GM18517 (cell line): ENCODE results near the gene ZNF487.
"Not testable (repeated sequence)": the region's sequence is repeated elsewhere in the genome, so short reads cannot be mapped to it uniquely, and the experiment has no call there.

Experiments used
- ATAC-seq: cut with Tn5 transposase; IDR thresholded peaks from one replicate; pipeline ENCODE4 v1.9.1; 2021; ENCODE audit warnings: mild to moderate bottlenecking, moderate library complexity; ENCODE audit not compliant: unreplicated experiment

ZNF487 gene

DNA sequence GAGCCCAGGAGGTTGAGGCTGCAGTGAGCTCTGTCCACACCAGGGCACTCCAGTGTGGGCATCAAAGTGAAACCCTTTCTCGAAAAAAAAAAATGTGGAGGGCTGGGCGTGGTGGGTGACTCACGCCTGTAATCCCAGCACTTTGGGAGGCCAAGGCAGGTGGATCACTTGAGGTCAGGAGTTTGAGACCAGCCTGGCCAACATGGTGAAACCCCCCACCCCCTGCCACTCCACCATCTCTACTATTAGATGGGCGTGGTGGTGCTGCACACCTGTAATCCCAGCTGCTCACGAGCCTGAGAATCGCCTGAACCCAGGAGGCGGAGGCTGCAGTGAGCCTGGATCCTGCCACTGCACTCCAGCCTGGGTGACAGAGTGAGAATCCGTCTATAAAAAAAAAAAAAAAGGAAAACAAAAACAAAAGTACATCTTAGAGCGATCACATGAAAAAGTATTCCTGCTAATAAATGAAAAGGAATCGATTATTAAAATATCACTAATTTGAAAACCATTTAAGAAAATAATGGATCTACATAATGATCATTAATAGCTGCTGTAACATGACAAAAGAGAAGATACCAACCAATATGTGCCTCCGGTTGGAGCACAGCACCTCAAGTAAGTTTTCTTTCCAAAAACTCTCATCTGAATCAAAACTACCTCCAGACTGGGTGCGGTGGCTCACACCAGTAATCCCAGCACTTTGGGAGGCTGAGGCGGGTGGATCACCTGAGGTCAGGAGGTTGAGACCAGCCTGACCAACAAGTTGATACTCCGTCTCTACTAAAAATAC is 32.8 kb upstream of the ZNF487 start:
- ATAC-seq = no peak

DNA sequence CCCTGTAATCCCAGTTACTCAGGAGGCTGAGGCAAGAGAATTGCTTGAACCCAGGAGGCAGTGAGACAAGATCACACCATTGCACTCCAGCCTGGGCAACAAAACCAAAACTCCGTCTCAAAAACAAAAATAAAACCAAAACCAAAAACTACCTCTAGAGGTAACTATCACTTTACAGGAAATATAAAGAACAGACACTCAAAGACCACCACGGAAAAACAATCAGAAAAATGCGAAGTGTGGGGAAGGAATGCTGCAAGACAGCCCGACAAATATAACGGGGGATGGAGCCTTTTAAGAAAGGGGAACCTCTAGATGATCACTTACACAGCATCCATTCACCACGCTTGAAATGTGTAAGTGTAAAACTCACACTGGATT is 32.2 kb upstream of the ZNF487 start:
- ATAC-seq = peak; percentile 15

DNA sequence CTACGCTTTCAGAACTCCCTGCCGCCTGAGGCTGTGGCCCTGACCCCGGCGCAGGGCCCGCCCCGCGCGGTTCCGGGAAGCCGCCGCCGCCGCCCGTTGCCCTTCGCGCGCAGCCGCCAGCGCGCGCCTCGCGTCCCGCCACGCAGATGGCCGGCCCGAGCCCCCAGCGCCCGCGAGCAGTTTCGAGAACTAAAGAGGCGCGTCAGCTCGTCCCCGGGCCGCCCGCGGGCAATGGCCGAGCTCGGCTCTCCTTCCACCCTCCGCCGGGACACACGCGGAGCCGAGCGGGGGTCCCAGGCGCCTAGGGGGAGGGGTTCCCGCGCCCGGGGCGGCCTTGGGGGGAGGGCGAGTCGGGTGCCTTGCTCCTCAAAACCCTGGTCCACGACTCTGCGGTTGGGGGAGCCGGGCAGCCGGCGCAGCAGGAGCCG is 29.7 kb upstream of the ZNF487 start:
- peak; percentile 17 for ATAC-seq

DNA sequence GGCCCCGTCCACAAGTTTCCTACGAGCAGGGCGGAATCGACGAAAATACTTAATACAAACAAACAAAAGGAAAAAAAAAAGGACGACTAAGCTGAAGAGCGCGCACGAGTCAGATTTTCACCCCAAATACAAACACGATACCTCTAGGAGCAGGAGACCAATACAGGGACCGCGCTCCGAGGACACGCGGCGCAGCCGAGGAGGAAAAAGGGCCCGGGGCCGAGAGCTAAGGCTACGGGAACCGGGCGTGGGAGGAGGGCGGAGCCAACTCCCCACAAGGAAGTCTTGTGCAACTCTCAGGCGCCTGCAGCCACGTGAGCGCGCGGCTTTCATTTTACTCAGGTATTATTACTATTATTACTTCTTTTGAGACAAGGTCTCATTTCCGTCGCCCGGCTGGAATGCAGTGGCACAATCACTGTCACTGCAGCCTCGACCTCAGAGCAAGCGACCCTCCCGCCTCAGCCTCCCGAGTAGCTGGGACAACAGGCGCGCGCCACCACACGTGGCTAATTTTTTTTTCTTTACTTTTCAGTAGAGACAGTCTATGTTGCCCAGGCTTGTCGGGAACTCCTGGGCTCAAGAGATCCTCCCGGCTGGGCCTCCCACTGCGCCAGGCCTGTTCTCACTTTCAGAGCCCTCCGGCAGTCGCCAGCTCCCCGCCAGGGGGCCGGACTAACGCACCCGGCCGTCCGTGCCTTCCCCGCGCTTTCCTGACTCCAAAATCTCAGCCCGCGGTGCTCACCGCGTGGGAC is 29.2 kb upstream of the ZNF487 start:
- peak; percentile 57 for ATAC-seq

DNA sequence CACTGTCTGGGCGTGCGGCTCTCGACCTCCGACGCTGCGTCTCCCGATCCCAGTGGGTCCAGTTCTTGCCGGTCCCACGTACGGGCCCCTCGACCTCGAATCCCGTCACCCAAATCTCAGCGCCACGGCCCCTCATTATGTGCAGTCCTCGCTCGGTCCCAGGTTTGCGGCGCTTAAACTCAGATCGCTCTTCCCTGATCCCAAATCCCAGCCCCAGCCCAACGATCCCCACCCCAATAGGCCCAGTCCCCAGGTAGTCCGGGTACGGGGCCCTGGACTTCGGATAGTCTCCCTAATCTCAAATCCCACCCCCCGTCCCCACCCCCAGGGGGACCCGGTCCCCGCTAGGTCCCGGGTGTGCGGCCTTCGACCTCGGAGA is 28.6 kb upstream of the ZNF487 start:
- ATAC-seq = no peak

DNA sequence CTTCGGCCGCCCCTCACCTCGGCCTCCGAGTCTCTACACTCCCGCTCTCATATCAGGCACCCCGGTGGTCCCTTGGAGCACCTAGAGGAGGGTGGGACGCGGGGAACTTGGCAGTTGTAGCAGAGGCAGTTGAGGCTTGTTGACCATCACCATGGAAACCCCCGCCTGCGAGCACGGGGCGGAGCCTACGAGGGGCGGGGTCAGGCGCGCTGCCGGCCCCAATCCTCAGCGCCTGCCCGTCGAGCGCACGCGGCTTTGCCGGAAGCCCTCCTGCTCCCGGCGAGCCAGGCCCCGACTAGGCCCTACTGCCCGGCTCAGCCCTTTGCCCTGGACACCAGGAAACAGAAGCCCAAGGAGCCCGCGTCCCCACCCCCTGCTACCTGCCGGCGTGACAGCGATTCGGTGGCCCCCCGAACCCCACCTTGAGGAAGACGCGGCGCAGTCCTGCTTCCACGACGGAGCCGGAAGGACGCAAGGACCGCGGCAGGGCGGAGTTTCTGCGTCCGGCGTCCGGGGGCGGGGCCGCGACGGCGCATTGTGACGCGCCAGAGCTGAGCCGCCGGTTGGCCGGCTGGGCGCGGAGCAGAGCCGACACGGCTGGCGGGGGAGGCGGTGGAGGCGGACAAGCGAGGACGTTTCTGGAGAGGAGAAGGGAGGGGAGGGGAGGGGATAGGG is 28.1 kb upstream of the ZNF487 start, which contains the start of gene HNRNPF:
Gene HNRNPF, minus strand, starts transcription at position 477 of the 675 bp plus-strand sequence. CDS start 21,302 bp downstream, outside the sequence.
- ATAC-seq = peak; percentile 51

DNA sequence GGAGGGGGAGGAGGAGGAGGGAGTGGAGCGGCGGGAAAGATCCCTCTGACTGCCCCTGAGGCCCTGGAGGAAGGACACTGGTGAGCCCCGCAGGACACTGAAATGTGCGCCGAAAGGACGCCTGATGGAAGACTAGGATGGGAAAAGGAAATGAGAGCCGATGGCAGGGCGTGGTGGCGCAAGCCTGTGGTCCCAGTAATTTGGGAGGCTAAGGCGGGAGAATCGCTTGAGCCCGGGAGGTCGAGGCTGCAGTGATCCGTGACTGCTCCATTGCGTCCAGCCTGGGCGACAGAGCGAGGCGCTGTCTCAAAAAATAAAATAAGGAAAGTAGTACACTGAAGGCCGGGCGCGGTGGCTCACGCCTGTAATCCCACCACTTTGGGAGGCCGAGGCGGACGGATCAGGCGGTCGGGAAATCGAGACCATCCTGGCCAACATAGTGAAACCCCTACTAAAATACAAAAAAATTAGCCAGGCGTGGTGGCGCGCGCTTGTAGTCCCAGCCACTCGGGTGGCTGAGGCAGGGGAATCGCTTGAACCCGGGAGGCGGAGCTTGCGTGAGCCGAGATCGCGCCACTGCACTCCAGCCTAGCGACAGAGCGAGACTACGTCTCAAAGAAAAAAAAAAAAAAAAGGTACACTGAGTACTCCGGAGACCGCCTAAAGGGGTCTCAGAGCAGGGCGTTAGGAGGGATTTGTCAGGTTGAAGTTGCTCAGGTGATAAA is 27.4 kb upstream of the ZNF487 start:
- no peak for ATAC-seq

DNA sequence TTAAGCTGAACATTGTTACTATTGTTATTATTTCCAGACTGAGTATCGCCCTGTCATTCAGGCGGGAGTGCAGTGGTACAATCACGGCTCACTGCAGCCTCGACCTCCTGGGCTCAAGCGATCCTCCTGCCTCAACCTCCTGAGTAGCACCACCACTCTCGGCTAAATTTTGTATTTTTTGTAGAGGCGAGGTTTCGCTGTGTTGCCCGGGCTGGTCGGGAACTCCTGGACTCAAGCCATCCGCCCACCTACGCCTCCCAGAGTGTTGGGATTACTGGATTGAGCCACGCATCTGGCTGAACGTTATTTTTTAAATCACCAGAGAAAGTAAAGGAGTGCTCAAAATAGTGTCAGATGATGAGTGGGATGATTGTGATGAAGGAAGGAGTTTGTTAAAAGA is 26.6 kb upstream of the ZNF487 start:
- ATAC-seq = no peak

DNA sequence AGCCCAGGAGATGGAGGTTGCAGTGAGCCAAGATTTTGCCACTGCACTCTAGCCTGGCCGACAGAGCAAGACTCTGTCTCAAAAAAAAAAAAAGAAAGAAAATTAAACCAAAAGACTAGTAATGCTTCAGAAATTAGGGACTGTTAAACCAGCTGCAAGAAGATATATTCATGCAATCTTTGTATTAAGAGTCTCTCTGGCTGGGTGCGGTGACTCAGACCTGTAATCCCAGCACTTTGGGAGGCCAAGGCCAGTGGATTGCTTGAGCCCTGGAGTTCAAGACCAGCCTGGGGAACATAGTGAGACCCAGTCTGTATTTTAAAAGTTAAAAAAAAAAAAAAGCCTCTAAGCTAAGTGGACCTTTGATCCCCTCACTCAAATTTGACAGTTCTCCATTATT is 25.4 kb upstream of the ZNF487 start:
- no peak for ATAC-seq

DNA sequence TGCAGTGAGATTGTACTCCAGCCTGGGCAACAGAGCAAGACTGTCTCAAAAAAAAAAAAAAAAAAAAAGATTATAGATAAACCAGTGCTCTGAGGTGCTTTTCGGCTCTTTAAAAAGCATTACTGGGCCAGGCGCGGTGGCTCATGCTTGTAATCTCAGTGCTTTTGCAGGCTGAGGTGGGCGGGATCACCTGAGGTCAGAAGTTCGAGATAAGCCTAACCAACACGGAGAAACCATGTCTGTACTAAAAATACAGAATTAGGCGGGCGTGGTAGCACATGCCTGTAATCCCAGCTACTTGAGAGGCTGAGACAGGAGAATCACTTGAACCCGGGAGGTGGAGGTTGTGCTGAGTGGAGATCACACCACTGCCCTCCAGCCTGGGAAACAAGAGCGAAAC is 21.4 kb upstream of the ZNF487 start:
- no peak for ATAC-seq

DNA sequence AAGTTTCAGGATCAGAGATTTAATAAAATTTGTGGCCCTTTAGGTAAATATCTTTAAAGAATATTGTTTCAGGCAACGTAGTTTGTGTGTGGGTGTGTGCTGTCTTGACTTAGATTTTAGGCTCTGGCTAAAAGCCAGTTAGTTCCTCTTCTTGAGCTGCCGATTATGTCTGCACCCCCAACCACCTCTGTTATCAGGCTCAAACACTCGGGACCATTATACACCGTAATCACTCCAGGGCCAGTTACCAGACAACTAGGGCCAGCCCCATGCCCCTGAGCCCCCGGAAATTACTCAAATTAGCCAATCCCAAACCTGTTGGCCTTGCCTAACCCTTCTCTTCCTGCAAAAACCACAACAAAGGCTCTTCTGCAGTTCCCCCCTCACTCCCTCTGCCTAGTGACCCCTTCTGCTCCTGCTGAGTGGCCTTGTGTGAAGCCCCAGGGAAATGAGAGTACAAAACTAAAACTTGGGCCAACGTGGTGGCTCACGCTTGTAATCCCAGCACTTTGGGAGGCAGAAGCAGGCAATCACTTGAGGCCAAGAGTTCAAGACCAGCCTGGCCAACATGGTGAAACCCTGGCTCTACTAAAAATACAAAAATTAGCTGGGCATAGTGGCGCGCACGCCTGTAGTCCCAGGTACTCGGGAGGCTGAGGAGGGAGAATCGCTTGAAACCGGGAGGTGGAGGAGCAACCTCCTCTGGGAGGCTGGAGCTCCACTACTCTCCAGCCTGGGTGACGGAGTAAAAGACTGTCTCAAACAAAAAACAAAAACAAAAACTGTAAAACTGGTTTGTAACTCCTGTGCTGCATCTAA is 18.8 kb upstream of the ZNF487 start:
- ATAC-seq = no peak

DNA sequence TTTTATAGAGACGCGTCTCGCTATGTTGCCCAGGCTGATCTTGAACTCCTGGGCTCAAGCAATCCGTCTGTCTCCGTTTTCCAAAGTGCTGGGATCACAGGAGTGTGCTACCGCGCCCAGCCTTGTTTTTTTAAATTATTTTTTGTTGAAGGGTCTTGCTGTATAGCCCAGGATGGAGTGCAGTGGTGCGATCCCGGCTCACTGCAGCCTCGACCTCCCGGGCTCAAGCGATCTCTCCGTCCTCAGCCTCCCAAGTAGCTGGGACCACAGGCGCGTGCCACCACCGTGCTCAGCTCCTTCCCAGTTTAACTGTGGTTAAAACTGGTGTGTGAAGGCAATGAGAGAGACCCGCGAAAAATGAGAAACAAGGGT is 16.9 kb upstream of the ZNF487 start:
- ATAC-seq = no peak

DNA sequence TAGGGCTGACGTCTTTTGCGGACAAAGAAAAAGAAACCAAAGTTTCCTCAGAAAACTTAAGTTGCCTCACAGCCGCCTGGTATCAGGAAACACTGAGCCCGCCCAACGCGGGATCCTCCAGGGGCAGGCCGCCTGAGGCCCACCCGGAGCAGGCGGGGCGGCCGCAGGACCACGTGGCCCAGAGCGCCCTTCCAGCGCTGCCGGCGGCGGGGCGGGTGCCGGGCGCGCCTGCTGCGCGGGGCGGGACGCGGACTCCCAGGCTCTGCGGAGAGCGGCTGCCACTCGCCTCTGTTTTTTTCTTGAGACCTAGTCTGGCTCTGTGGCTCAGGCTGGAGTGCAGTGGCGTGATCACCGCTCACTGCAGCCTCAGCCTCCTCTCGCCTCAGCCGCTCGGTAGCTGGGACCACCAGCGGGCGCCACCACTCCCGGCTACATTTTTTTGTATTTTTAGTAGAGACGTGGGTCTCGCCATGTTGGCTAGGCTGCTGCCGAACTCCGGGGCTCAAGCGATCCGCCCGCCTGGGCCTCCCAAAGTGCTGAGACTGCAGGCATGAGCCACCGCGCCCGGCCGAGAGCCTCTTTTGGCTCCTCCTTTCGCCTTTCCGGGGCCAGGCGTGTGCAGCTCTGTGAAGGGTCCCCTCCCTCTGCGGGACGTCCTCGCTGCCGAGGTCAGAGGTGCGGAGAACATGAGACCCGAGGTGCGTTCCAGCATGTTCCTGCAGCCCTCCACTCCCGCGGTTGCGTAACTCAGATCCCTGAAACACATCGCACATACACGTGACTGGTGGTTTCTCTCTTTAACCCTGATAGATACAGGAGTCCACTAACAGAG is 16.3 kb upstream of the ZNF487 start:
- ATAC-seq = peak; percentile 79

DNA sequence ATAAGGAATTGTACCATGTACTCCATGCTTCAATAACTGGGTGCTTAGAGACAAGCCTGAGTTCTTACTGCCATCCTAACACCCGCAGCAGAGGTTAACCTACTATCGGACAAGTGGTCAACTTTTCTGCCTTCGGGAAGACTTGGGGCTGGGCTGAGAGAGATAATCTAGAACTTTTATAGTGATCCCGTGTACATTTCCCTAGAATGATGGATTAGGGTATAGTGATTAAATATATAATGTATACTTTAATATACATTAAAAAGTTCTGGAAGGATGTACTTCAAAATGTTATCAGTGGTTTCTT is 15.8 kb upstream of the ZNF487 start:
- ATAC-seq = no peak

DNA sequence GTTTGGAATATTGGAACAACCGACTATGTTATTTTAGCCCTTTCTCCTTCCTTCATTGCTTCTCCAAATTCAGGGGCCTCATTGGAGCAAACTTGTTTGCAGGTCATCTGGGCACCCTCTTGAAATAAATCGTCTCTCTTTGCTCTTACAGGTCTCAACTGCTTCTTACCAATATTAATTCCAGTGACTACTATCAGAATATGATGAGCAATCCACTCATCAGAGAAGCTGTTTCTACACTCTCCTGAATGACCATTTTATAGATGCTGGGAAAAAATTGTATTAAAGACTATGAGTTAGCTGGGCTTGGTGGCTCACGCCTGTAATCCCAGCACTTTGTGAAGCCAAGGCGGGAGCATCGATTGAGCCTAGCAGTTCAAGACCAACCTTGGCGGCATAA is 15.4 kb upstream of the ZNF487 start:
- no peak for ATAC-seq

DNA sequence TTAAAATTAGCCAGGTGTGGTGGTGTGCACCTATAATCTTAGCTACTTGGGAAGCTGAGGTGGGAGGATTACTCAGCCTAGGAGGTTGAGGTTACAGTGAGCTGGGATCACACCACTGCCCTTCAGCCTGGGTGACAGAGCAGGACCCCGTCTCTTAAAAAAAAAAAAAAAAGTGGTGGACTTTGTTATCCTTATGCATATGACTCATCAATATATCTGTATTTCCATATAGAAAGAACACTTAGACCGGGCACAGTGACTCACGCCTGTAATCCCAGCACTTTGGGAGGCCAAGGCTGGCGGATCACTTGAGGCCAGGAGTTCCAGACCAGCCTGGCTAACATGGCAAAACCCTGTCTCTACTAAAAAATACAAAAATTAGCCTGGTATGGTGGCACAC is 15.0 kb upstream of the ZNF487 start:
- ATAC-seq = not testable (repeated sequence)

DNA sequence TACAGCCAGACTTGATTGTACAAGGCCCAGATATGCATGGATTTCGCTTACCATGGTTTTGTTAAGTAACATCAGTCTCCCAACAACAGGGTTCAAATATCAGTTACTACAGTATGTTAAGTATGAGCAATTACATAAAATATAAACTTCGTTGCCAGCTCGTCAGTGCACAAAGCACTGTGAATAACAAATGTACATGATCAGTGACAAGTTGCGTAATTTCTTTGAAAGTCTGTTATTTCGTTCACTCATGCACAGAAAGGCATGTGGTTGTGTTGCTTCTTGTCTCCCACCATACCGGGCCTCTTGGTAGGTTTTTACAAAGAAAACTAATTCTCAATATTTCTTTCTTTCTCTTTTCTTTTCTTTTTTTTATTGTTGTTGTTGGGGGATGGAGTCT is 12.5 kb upstream of the ZNF487 start:
- no peak for ATAC-seq

DNA sequence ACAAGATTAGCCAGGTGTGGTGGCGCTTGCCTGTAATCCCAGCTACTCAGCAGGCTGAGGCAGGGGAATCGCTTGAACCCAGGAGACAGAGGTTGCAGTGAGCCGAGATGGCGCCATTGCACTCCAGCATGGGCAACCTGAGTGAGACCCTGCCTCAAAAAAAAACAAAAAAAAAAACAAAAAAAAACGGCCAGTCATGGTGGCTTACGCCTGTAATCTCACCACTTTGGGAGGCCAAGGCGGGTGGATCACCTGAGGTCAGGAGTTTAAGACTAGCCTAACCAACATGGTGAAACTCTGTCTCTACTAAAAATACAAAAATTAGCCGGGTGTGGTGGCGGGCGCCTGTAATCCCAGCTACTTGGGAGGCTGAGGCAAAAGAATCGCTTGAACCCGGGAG is 10.4 kb upstream of the ZNF487 start:
- ATAC-seq = not testable (repeated sequence)

DNA sequence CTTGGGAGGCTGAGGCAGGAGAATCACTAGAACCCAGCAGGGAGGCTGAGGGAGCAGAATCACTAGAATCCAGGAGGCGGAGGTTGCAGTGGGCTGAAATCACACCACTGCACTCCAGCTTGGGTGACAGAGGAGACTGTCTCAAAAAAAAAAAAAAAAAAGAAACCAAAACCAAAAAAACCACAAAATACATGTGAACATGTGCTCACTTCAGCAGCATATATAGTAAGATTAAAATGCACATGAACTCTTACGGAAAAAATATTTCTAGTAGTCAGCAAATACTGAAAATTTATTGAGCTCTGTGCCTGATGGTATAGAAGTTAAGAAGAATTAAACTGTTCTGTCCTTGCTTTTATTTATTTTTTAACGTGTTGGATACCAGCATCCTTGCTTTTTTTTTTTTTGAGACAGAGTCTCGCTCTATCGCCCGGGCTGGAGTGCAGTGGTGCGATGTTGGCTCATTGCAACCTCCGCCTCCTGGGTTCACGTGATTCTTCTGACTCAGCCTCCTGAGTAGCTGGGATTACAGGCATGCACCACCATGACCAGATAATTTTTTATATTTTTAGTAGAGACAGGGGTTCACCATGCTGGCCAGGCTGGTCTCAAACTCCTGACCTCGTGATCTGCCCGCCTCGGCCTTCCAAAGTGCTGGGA is 9.6 kb upstream of the ZNF487 start:
- peak; percentile 86 for ATAC-seq
